ENCODE measurements around the gene ABCC11.

DNA sequence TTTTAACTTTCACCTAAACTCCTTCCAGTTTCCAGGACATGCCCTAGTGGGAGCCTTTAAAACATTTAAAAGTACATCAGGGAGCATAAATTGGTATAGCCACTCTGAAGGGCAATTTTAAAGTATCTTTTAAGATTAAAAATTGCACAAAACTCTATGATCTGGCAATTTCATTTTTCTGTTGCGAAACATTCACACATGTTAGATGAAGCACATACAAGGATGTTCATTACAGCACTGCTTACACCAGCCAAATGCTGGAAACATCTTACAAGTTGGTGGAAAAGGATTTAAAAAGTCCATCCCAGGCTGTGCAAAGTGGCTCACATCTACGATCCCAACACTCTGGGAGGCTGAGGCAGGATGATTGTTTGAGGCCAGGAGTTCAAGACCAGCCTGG is 29.6 kb downstream of the ABCC11 start:
- TF ChIP-seq, protein P1, sequence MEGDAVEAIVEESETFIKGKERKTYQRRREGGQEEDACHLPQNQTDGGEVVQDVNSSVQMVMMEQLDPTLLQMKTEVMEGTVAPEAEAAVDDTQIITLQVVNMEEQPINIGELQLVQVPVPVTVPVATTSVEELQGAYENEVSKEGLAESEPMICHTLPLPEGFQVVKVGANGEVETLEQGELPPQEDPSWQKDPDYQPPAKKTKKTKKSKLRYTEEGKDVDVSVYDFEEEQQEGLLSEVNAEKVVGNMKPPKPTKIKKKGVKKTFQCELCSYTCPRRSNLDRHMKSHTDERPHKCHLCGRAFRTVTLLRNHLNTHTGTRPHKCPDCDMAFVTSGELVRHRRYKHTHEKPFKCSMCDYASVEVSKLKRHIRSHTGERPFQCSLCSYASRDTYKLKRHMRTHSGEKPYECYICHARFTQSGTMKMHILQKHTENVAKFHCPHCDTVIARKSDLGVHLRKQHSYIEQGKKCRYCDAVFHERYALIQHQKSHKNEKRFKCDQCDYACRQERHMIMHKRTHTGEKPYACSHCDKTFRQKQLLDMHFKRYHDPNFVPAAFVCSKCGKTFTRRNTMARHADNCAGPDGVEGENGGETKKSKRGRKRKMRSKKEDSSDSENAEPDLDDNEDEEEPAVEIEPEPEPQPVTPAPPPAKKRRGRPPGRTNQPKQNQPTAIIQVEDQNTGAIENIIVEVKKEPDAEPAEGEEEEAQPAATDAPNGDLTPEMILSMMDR (conservative IDR thresholded peaks at IDR 0.05): no peak
- TF ChIP-seq EZH2 (IDR thresholded peaks at IDR 0.05; ENCODE audit: low read depth): no peak
